GM19099 (cell line): ENCODE results near the gene PCDHGC3.

ENCODE experiments used
- POLR2A ChIP-seq: IDR thresholded peaks from 3 replicates; pipeline ENCODE4 v1.6.1; 2011; ENCODE audit warnings: low read depth; ENCODE audit not compliant: insufficient read length; ENCODE audit errors: extremely low read depth

Gene PCDHGC3

DNA sequence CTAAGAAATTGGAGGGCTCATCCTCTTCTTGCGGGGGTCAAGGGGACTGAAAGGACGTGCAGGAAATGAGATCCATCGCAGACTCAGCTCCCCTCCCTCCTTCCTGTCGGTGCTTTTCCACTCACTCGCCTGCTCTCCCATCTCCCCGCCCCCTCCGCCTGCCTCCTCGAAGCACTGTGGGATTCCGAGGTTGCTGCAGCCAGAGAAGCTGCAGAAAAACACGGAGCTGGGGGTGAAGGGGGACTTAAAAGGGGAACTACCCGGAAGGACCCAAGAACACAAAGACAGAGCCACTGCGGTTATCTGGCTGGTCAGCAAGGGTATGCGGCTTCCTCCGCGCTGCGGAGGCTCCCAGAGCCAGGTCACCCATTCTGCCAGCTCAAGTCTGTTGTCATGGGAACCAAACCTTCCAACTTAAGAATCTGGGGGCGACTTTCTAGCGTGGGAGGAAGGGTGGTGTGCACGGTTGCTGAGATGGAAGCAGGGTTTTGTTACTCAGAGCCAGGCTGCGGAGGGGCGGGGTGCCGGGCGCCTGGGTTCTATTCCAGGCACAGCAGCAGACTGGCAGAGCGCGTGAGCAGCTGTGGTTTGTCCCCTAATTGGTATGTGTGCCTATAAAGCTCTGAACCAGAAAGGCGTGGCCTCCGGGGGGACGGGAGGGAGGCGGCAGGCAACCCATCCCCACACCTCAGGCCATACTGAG is 38.0 kb downstream of the PCDHGC3 start:
- no peak for TF ChIP-seq POLR2A

DNA sequence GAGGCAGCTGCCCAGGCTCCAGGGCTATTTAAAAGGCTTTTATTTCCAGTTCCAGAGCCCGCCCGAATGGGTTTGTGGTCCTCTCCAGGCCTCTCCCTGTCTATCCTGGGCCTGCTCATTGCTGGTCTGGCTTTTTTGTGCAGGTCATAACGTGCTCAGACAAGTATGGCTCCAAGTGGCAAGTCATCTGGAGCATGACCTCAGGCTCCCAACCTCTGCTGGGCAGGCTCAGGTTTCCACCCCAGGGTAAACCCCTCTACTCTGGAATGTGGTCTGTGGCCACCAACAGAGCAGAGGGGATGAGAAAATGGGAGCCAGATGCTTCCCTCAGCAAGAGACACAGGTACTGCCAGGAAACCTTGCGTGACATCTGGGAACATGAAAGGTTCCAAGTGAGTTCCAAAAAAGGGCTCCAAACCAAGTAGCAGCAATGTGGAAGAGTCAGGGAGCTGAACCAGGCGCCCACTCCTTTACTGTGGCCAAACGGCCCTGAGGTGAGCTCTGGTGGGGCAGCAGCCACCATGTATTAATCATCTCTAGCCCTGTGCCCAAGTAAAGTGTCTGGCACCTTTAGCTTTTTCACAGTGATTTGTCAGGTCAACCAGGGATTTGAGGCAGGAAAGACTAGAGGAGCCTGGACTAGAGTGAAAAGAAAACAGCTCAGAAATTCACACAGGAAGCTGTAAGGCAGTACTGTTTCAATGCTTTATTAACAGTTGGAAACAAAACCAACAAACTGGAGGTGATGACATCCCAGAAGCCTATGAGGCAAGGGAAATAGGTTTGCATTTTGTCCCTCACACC is 38.8 kb downstream of the PCDHGC3 start:
- TF ChIP-seq POLR2A: no peak

GRCh38 chr5:141515141-141515540 is 39.4 kb downstream of the PCDHGC3 start:
- no peak for TF ChIP-seq POLR2A

DNA sequence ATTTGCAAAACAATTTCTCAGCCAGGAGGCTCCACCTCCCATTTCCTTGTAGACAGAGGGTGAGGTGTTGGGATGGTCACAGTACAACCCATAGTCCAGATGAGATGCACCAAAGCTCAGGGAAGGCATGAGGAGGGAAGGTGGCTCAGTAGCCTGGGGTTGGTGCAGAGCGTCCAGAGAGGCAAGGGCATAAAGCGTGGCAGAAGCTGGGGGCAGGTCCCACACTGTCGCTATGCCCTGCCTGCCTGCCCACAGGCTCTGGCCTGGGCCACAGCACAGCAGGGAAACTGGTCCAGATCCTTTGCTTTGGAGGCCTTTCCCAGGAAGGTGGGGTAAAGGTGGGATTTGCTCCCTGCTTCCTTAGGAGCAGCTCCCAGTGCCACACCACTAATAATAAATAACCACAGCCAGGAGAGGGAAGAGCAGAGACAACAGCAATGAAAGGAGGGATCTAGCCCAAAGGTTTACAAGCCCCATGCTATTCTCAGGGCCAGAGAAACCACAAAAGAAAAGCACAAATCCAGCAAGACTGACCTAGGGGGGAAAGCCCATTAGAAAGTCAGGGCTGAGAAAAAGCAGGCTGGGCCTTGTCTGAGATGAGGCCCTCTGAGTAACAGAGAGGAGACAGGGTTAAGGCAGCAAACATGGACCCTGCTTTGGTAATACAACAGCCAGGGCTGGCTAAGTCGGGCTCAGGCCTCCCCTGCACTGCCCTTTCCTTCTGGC is 40.3 kb downstream of the PCDHGC3 start:
- TF ChIP-seq POLR2A: no peak

DNA sequence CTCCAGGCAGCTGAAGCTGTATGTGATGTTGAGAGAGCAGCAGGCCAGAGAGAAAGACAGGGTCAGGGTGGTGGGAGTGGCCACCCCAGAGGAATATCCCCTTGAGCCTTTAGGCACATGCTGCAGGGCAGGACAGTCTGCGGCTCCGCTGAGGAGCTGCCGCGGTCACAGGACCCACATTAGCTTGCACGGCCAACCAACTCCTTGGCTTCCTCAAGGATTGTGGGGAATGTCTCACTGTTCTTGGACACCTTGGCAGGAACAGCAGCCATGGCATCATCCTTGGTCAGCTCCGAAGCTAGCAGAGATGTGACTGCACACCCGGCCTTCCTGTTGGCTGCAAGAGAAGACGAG is 40.9 kb downstream of the PCDHGC3 start:
- TF ChIP-seq POLR2A: no peak

GRCh38 chr5:141517312-141517711 is 41.5 kb downstream of the PCDHGC3 start:
- no peak for TF ChIP-seq POLR2A

DNA sequence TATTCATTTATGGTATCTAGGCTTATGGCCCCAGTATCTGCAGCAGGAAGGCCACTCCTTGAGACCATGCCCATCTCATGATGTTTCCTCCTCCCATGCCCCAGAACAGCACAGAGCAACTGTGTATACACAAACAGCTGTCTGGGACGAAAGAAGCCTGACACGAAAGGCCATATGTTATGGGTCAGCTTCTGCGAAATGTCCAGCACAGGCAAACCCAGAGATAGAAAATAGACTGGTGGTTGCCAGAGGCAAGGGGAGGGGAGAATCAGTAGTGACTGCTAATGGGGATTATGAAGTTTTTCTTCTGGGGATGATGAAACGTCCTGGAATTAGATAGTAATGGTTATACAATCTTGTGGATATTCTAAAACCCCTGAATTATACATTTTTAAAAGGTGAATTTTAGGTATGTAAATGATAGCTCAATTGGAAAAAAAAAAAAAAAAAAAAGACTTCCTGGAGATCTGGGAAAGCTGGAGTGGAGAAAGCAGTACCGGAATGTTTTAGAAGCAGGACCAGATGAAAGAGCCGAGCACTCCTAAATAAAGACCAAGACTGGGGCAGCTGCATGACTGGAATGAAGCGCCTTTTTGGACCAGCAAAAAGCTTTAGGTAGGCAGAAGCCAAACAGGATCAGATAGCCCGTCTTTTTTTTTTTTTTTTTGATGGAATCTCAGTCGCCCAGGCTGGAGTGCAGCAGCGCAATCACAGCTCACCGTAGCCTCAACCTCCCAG is 42.3 kb downstream of the PCDHGC3 start:
- TF ChIP-seq POLR2A: no peak

GRCh38 chr5:141518618-141519015 is 42.9 kb downstream of the PCDHGC3 start:
- no peak for TF ChIP-seq POLR2A

DNA sequence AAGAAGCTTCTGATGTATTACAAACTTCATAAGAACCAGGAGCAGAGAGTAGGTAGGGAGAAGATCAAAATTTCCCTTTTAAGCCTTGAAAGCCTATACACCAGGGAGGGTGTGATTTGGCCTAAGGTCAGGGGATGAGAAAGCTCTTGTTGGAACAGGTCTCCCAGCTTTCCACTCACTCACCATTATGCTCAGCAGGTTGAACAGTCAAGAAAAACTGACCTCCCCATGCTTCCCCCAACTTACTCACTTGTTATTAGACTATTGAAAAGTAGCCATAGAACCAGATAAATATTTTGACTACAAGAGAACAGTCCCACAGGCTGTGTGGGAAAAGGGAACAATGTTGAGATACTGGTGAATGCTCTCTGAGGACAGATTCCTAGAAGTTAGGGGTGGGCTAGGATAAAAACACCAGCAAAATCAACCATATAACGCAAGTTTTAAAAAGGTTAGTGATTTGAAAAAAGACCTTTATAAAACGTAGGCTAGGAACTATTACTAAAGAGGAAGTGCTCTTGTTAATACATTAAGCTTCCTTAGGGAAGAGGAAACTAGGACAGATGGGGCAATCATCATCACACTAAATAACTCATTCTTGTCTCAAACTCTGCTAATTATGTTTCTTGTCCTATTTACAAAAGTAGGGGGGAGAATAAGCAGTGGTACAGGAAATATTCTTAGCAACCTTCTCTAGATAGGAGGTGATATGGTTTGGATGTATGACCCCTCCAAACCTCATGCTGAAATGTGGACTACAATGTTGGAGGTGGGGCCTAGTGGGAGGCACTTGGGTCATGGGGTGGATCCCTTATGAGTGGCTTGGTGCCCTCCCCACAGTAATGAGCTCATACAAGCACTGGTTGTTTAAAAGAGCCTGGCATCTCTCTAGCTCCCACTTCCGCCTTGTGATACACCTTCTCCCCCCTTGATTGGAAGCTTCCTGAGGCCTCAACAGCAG is 44.1 kb downstream of the PCDHGC3 start:
- no peak for TF ChIP-seq POLR2A

- no peak for TF ChIP-seq POLR2A
These were observed 45.5 kb downstream of the PCDHGC3 start for GRCh38 chr5:141521244-141521781.

- no peak for TF ChIP-seq POLR2A
These were observed 46.5 kb downstream of the PCDHGC3 start for GRCh38 chr5:141522301-141522700.

- TF ChIP-seq POLR2A: no peak
These were observed 48.2 kb downstream of the PCDHGC3 start for GRCh38 chr5:141523991-141524390.
